Duodenal mucosa (tissue), 2 donors: ENCODE data around the gene NKAPD1.

ENCODE experiments used
- H3K27ac ChIP-seq: one replicate; pipeline ENCODE4 v1.7.0; 2013; ENCODE audit warnings: low read depth, low read length
- H3K27me3 ChIP-seq, 2 donors: one replicate each; pipeline ENCODE4 v1.7.0; 2013; ENCODE audit warnings: low read length in 2 of 2, control low read depth in 1 of 2; ENCODE audit not compliant: insufficient read depth in 2 of 2, control insufficient read depth in 1 of 2
- H3K36me3 ChIP-seq, 2 donors: one replicate each; pipeline ENCODE4 v1.7.0; 2013; ENCODE audit warnings: low read length in 2 of 2, control low read depth in 1 of 2; ENCODE audit not compliant: insufficient read depth in 2 of 2, control insufficient read depth in 1 of 2
- H3K4me1 ChIP-seq, 2 donors: one replicate each; pipeline ENCODE4 v1.7.0; 2013; ENCODE audit warnings: low read length in 2 of 2, control low read depth in 1 of 2; ENCODE audit not compliant: insufficient read depth in 2 of 2, control insufficient read depth in 1 of 2
- H3K4me3 ChIP-seq, 2 donors: one replicate each; pipeline ENCODE4 v1.7.0; 2013; ENCODE audit warnings: low read length in 2 of 2, low read depth in 1 of 2
- H3K9ac ChIP-seq, 2 donors: one replicate each; pipeline ENCODE4 v1.7.0; 2013; ENCODE audit warnings: low read length in 2 of 2, low read depth in 1 of 2
- H3K9me3 ChIP-seq, 2 donors: one replicate each; pipeline ENCODE4 v1.7.0; 2013; ENCODE audit warnings: low read length in 2 of 2, control low read depth in 1 of 2; ENCODE audit not compliant: control insufficient read depth in 1 of 2

NKAPD1 gene

DNA sequence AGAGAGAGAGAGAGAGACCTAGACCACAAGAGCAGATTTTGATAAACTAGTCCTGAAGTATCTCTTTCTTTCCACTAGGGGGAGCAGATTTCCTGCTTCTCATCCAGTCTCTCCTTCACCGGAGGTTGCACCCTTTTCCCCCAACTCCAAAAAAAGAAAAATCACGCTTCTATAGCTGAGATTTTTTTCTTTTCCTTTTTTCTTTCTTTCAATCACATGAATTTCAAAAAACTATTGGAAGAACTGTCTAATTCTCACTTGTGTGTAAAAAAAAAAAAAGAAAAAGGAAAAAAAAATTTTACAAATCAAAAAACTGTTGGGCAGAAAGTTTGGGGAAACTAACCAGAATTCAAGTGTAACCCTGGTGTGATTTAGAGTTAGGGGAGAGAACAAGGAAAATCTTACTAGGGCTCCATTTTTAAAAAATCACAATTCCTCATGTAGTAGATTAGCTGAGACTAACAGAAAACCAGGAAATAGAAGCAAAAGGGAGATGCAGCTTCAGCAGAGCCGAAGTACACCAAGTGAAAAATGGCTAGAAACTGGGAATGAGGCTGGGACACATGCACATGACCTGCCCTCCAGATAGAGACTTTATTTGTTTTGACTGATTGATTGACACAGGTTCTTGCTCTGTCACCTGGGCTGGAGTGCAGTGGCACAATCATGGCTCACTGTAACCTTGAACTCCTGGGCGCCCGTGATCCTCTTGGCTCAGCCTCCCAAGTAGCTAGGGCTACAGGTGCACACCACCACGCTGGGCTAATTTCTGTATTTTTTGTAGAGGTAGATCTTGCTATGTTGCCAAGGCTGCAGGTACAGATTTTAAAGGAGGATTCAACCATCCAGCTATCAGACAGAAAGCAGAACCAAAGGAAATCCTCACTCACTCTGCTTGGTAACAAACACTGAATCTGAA, 39.7 kb downstream of the NKAPD1 start:
- Histone ChIP-seq H3K36me3 (no peaks in the 10 kb centered on the region), H3K27ac (no peak overlapping the region), H3K9me3 (no peaks in the 10 kb centered on the region), H3K4me3 (no peak overlapping the region), H3K27me3 (no peaks in the 10 kb centered on the region), H3K9ac (no peak overlapping the region), H3K4me1 (no peaks in the 10 kb centered on the region)

GRCh38 chr11:112114460-112114859, 40.4 kb downstream of the NKAPD1 start:
- H3K4me1 ChIP-seq, result no peaks in the 10 kb centered on the region
- no peak overlapping the region for H3K9ac ChIP-seq
- no peaks in the 10 kb centered on the region for H3K9me3 ChIP-seq
- no peaks in the 10 kb centered on the region for H3K36me3 ChIP-seq
- no peak overlapping the region for H3K27ac ChIP-seq
- no peaks in the 10 kb centered on the region for H3K27me3 ChIP-seq
- no peak overlapping the region for H3K4me3 ChIP-seq

DNA sequence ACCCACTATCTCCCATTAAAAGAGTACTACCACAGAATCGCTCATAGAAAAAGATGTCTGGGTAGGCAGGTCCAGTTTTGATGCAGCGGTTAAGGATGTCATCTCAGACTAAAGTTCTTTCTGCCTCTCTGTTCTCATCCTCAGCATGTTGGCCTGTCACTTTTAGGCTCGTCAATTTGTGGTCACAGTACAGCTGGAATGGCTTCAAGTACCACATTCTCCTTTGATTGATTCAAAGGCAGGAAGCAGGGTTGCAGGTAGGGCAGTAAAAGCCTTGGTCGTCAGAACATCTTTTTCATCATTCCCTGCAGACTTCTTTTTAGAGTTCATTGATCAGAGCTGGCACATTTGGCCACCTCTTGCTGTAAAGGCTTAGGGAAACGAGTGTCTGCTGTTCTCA, 41.3 kb downstream of the NKAPD1 start:
- Histone ChIP-seq H3K27me3 (no peaks in the 10 kb centered on the region), H3K4me1 (peaks cover 3 to 4% of the 10 kb centered on the region in 2 donors), H3K27ac (no peak overlapping the region), H3K9ac (no peak overlapping the region), H3K36me3 (no peaks in the 10 kb centered on the region), H3K9me3 (no peaks in the 10 kb centered on the region), H3K4me3 (no peak overlapping the region)

GRCh38 chr11:112118176-112118575, 44.1 kb downstream of the NKAPD1 start:
- H3K9me3 ChIP-seq, result no peaks in the 10 kb centered on the region
- no peak overlapping the region for H3K9ac ChIP-seq
- no peak overlapping the region for H3K27ac ChIP-seq
- no peak overlapping the region for H3K4me3 ChIP-seq
- no peaks in the 10 kb centered on the region for H3K36me3 ChIP-seq
- peaks cover 3 to 4% of the 10 kb centered on the region in 2 donors for H3K4me1 ChIP-seq
- no peaks in the 10 kb centered on the region for H3K27me3 ChIP-seq

- Histone ChIP-seq H3K4me1 (peaks cover 3 to 4% of the 10 kb centered on the region in 2 donors), H3K27me3 (no peaks in the 10 kb centered on the region), H3K4me3 (no peak overlapping the region), H3K27ac (no peak overlapping the region), H3K36me3 (no peaks in the 10 kb centered on the region), H3K9ac (no peak overlapping the region), H3K9me3 (no peaks in the 10 kb centered on the region)
Measured at GRCh38 chr11:112121981-112122615, 48.0 kb downstream of the NKAPD1 start.

GRCh38 chr11:112123129-112123528, 49.0 kb downstream of the NKAPD1 start:
- no peak overlapping the region for H3K4me3 ChIP-seq
- H3K9me3 ChIP-seq, result no peaks in the 10 kb centered on the region
- H3K27me3 ChIP-seq, result no peaks in the 10 kb centered on the region
- H3K36me3 ChIP-seq, result no peaks in the 10 kb centered on the region
- H3K9ac ChIP-seq, result no peak overlapping the region
- H3K4me1 ChIP-seq, result peaks cover 3 to 4% of the 10 kb centered on the region in 2 donors
- no peak overlapping the region for H3K27ac ChIP-seq

DNA sequence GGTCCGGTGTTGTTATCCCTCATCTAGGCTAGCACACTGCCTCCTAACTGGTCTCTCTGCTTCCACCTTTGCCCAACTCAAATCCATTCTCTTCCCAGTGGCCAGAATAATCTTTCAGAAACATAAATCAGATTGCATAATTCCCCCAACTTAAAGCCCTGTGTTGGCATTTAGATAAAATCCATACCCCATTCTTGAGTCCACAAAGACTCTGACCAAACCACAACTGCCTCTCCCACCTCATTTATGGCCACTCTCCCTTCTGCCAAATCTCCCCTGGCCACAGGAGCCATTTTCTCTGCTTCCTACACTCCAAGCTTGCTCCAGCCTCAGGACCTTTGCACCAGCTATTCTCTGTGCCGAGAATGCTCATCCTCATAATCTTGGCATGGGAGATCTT, 53.0 kb downstream of the NKAPD1 start:
- H3K9ac ChIP-seq, result no peak overlapping the region
- H3K27ac ChIP-seq, result no peak overlapping the region
- H3K4me1 ChIP-seq, result peaks cover 17 to 22% of the 10 kb centered on the region in 2 donors
- H3K36me3 ChIP-seq, result no peaks in the 10 kb centered on the region
- H3K27me3 ChIP-seq, result no peaks in the 10 kb centered on the region
- H3K4me3 ChIP-seq, result no peak overlapping the region
- no peaks in the 10 kb centered on the region for H3K9me3 ChIP-seq

DNA sequence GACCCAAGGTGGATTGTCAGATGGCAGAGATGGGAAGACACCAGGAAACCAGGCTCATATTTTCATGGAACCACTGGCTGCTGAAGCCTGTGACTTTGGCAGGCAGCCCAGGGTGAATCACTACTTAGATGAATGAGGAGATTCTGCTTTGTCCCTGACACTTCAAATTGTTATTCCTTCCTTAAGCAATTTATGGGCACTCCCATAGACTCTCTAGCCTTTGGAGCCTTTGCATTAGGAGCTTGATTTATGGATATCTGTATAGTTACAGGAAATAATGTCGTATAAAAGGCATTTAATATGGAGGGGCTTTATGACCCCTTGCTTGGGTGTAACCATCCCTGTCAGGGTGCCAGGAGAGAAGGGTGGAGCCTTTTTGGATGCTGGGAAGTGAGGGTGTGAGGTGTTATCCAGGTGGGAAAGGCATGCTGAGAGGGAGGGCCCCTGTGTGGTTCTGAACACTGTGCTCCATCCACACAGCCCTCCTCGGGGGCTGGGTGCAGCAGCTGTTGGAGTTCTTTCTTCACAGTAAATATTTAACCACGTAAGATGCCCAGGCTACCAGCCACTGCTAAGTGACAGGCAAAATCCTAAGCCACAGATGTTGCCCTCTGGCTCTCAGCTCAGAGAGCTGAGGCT, 54.5 kb downstream of the NKAPD1 start:
- no peaks in the 10 kb centered on the region for H3K36me3 ChIP-seq
- H3K27me3 ChIP-seq, result no peaks in the 10 kb centered on the region
- H3K4me3 ChIP-seq, result no peak overlapping the region
- peaks cover 27 to 33% of the 10 kb centered on the region in 2 donors for H3K4me1 ChIP-seq
- no peak overlapping the region for H3K27ac ChIP-seq
- no peaks in the 10 kb centered on the region for H3K9me3 ChIP-seq
- H3K9ac ChIP-seq, result no peak overlapping the region

DNA sequence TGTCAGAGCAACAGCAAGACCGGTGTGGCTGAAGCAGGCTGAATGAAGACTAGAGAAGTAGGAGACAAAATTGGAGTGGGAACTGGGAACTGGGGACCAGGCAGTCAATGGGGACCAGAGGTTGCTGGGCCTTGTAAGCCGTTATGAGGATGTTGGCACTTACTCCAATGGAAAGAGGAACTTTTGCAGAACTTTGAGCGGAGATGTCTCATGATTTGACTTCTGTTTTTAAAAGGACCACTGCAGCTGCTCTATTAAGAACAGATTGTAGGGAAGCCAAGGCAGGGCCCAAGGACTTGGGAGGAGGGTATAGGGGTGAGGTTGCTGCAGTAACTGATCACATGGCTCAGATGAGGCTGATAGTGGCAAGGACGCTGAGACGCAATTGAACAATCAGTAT, 55.6 kb downstream of the NKAPD1 start:
- Histone ChIP-seq H3K36me3 (no peaks in the 10 kb centered on the region), H3K4me3 (no peak overlapping the region), H3K9ac (no peak overlapping the region), H3K27me3 (no peaks in the 10 kb centered on the region), H3K4me1 (peaks cover 27 to 33% of the 10 kb centered on the region in 2 donors), H3K27ac (no peak overlapping the region), H3K9me3 (no peaks in the 10 kb centered on the region)

DNA sequence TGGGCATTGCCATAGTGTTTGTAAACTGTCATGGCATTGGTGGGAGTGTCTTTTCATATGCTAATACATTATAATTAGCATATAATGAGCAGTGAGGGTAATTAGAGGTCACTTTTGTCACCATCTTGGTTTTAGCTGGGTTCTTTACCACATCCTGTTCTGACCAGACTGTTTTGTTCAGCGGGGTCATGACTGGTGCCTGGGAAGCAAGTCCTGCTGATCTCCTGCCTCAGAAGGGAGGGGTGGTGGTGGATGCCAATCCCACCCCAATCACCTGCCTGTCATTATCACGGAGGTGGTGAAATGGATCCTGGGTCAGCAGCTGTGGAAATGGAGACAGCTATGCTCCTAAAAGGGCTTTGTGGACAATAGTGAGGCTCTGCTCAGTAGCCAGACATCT, 58.6 kb downstream of the NKAPD1 start:
- no peaks in the 10 kb centered on the region for H3K9me3 ChIP-seq
- H3K4me1 ChIP-seq, result peaks cover 27 to 33% of the 10 kb centered on the region in 2 donors
- H3K36me3 ChIP-seq, result no peaks in the 10 kb centered on the region
- no peak overlapping the region for H3K9ac ChIP-seq
- no peak overlapping the region for H3K27ac ChIP-seq
- no peaks in the 10 kb centered on the region for H3K27me3 ChIP-seq
- no peak overlapping the region for H3K4me3 ChIP-seq
